ENCODE results near the gene MED16.
A peak's percentile ranks its signal among the peaks of the same experiment; 100 is the strongest.
"Not testable (repeated sequence)": the region's sequence is repeated elsewhere in the genome, so short reads cannot be mapped to it uniquely, and the experiment has no call there.

Gene MED16

DNA sequence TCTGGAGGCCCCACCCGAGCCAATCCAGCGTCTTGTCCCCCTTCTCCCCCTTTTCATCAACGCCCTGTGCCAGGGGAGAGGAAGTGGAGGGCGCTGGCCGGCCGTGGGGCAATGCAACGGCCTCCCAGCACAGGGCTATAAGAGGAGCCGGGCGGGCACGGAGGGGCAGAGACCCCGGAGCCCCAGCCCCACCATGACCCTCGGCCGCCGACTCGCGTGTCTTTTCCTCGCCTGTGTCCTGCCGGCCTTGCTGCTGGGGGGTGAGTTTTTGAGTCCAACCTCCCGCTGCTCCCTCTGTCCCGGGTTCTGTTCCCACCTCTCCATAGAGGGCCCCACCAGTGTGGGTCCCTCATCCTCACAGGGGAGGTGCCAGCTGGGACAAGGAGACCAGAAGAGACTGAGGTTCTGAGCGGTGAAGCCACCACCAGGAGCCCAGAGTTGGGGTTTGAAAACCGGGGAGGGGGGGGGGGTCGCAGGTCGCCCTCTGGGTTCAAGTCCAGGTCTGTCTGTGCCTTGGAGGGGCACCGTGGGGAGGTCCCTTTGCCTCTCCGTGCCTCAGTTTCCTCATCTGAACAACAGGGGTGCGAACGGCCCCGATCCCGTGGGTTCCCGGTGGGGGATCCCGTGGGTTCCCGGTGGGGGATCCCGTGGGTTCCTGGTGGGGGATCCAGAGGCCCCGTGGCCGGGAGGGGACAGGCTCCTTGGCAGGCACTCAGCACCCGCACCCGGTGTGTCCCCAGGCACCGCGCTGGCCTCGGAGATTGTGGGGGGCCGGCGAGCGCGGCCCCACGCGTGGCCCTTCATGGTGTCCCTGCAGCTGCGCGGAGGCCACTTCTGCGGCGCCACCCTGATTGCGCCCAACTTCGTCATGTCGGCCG is 40.6 kb downstream of the MED16 start, which contains the start of gene ELANE:
Gene ELANE, plus strand, starts transcription at position 168 of the 878 bp plus-strand sequence. Its CDS starts 26 bp downstream, at position 194.
- no peak for DNase-seq

DNA sequence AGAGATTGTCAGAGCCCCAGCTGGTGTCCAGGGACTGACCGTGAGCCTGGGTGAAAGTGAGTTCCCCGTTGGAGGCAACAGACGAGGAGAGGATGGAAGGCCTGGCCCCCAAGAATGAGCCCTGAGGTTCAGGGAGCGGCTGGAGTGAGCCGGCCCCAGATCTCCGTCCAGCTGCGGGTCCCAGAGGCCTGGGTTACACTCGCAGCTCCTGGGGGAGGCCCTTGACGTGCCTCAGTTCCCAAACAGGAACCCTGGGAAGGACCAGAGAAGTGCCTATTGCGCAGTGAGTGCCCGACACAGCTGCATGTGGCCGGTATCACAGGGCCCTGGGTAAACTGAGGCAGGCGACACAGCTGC is 42.0 kb downstream of the MED16 start:
- no peak for DNase-seq

- peak; percentile 64 for DNase-seq
Measured at GRCh38 chr19:850221-850978, 42.6 kb downstream of the MED16 start.

DNA sequence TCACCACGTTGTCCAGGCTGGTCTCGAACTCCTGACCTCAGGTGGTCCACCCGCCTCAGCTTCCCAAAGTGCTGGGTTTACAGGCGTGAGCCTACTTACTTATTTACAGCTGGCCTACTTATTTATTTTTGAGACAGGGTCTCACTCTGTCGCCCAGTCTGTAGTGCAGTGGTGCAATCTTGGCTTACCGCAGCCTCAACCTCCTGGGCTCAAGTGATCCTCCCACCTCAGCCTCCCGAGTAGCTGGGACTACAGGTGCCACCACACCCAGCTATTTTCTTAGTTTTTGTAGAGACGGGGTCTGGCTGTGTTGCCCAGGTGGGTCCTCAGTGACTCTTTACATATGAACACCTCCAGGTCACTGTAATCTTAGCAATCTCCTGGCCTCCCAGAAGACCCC is 43.8 kb downstream of the MED16 start:
- not testable (repeated sequence) for DNase-seq

GRCh38 chr19:848386-848921 is 44.5 kb downstream of the MED16 start:
- peak; percentile 14 for DNase-seq

- DNase-seq: no peak
Measured at GRCh38 chr19:845707-846521, 47.1 kb downstream of the MED16 start.

GRCh38 chr19:844546-844971 is 48.4 kb downstream of the MED16 start:
- DNase-seq: no peak

DNA sequence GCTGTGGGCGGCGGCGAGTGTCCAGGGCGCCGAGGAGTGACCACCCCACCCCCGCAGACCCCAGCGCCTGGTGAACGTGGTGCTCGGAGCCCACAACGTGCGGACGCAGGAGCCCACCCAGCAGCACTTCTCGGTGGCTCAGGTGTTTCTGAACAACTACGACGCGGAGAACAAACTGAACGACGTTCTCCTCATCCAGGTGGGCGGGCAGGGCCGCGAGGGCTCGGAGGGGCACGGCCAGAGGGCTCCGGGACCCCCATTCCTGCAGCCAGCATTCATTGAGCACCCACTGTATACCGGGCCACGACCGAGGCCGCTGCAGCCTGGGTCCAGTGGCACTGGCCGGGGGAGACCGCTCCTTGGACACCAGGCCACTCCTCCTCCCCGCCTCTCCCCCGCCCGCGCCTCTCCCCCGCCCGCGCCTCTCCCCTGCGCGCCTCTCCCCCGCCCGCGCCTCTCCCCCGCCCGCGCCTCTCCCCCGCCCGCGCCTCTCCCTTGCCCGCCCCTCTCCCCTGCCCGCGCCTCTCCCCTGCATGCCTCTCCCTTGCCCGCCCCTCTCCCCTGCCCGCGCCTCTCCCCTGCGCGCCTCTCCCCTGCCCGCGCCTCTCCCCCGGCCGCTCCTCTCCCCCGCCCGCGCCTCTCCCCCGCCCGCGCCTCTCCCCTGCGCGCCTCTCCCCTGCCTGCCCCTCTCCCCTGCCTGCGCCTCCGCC is 49.0 kb downstream of the MED16 start:
- DNase-seq: no peak

GRCh38 chr19:843180-843835 is 49.7 kb downstream of the MED16 start:
- DNase-seq: no peak

- DNase-seq: not testable (repeated sequence)
Measured at GRCh38 chr19:842802-843179, 50.2 kb downstream of the MED16 start.

- no peak for DNase-seq
Measured at GRCh38 chr19:840519-841206, 52.3 kb downstream of the MED16 start, which contains the start of gene PRTN3. PRTN3 (plus strand) TSS chr19:840999; CDS start chr19:841009, 10 bp downstream.

- DNase-seq: no peak
Measured at GRCh38 chr19:835210-835810, 57.7 kb downstream of the MED16 start.

GRCh38 chr19:834216-834615 is 58.8 kb downstream of the MED16 start:
- DNase-seq: no peak

DNA sequence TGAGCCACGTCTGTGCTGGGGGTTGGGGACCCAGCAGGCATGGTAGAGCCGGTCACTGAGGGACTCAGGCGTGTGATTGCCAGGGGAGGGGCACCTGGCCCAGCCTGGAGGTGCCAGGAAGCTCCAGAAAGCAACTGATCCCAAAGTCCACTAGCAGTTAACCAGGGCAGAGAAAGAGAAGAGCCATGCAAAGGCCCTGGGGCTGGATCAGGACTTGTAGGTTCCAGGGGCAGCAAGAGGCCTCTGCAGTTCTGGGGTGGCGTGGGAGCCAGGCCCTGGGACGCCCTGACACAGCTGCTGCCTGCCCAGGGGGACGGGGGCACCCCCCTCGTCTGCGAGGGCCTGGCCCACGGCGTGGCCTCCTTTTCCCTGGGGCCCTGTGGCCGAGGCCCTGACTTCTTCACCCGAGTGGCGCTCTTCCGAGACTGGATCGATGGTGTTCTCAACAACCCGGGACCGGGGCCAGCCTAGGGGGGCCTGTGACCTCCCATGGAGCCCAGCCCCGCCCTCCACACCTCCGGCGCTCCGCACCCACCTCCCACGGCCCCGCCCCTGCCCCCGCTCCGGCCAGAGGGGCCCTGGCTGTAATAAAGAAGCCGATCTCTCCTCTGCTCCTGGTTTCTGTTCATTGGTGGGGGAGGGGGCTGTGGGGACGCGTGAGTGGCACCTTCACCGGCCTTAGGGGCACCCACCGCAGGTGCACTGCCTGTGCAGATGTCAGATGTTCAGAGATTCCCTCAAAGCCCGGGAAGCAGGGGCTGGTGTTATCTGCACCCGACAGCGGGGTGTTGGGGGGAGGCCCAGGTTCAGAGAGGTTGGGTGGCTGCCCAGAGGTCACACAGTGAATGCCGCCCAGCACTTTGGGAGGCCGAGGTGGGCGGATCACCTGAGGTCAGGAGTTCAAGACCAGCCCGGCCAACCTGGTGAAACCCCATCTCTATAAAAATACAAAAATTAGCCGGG is 61.3 kb downstream of the MED16 start:
- DNase-seq: no peak

DNA sequence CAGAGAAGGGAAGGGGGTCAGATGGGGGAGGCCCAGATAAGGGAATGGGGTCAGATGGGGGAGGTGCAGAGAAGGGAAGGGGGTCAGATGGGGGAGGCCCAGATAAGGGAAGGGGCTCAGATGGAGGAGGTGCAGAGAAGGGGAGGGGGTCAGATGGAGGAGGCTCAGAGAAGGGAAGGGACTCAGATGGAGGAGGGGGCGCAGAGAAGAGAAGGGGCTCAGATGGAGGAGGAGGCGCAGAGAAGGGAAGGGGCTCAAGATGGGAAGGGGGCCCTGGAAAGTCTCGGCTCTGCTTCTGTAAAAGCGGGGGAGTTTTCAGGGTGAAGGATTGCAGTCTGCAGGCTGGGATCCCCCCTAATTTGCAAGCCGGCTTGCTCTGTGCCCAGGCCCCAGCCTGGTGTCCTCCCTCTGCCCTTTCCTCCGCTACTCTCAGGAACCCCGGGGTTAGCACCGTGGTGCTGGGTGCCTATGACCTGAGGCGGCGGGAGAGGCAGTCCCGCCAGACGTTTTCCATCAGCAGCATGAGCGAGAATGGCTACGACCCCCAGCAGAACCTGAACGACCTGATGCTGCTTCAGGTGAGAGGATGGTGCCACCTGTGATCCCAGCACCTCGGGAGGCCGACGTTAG is 63.7 kb downstream of the MED16 start:
- DNase-seq: no peak

GRCh38 chr19:827710-828321 is 65.2 kb downstream of the MED16 start, which contains the start of gene AZU1:
AZU1 (plus strand) TSS chr19:827837; CDS start chr19:827847, 10 bp downstream.
- DNase-seq: no peak

- no peak for DNase-seq
Measured at GRCh38 chr19:827314-827709, 65.7 kb downstream of the MED16 start.

All from OCI-M1 (cell line).